Umbilical cord (tissue), 2 donors: ENCODE measurements around the gene GBF1. TPM values are rescaled to one million over a fixed set of nuclear protein-coding genes. Genes with fewer than 3 reads are reported as not detected.

Experiments used
- DNase-seq: peaks from one replicate; pipeline ENCODE4 v3.0.0-alpha.2; 2015; ENCODE audit warnings: low spot score
- total RNA-seq: library from RNA; depleted of rRNA; stranded (reverse); fragments of >200 nt; gene quantifications from one replicate; pipeline ENCODE4 v1.2.3, GENCODE V29; 2014; ENCODE audit warnings: low replicate concordance; ENCODE audit not compliant: insufficient read depth

Gene GBF1
- total RNA-seq, 1 donor from 2014 or later = 17.1 TPM

- DNase-seq = no peak
Observed at GRCh38 chr10:102344067-102344466, 98.7 kb downstream of the GBF1 start.

GRCh38 chr10:102347236-102347828 is 102.0 kb downstream of the GBF1 start:
- DNase-seq = no peak

GRCh38 chr10:102352066-102352715 is 106.9 kb downstream of the GBF1 start:
- DNase-seq = peak; percentile 56

- no peak for DNase-seq
Observed at GRCh38 chr10:102354451-102354850, 109.1 kb downstream of the GBF1 start.

GRCh38 chr10:102358712-102359382 is 113.5 kb downstream of the GBF1 start:
- no peak for DNase-seq

- no peak for DNase-seq
Observed at GRCh38 chr10:102367441-102367840, 122.1 kb downstream of the GBF1 start.

GRCh38 chr10:102368077-102368476 is 122.7 kb downstream of the GBF1 start:
- DNase-seq = no peak

- no peak for DNase-seq
Observed at GRCh38 chr10:102371295-102371694, 126.0 kb downstream of the GBF1 start.

- no peak for DNase-seq
Observed at GRCh38 chr10:102375250-102375649, 129.9 kb downstream of the GBF1 start.

- DNase-seq = no peak
Observed at GRCh38 chr10:102375867-102376266, 130.5 kb downstream of the GBF1 start.

- DNase-seq = no peak
Observed at GRCh38 chr10:102376901-102377300, 131.6 kb downstream of the GBF1 start.

GRCh38 chr10:102379383-102379782 is 134.1 kb downstream of the GBF1 start:
- no peak for DNase-seq

GRCh38 chr10:102381983-102382382 is 136.7 kb downstream of the GBF1 start:
- no peak for DNase-seq

GRCh38 chr10:102382871-102383270 is 137.5 kb downstream of the GBF1 start:
- DNase-seq = no peak

- DNase-seq = no peak
Observed at GRCh38 chr10:102384053-102384452, 138.7 kb downstream of the GBF1 start.

- DNase-seq = peak; percentile 44
Observed at GRCh38 chr10:102384606-102385429, 139.5 kb downstream of the GBF1 start.

- no peak for DNase-seq
Observed at GRCh38 chr10:102389894-102390293, 144.6 kb downstream of the GBF1 start.

GRCh38 chr10:102392306-102392705 is 147.0 kb downstream of the GBF1 start:
- DNase-seq = no peak

GRCh38 chr10:102393411-102394078 is 148.2 kb downstream of the GBF1 start:
- no peak for DNase-seq

GRCh38 chr10:102394079-102394800 is 148.9 kb downstream of the GBF1 start:
- DNase-seq = peak; percentile 93
